K562 (cell line): Measurements from ENCODE around the gene RNF150. TPM values are rescaled to one million over a fixed set of nuclear protein-coding genes. Genes with fewer than 3 reads are reported as not detected.

Source experiments
- ATAC-seq: fragments of 200-7000 bp; cut with Tn5 transposase; 3 replicates; pipeline ENCODE4 v1.9.1; 2020; ENCODE audit warnings: moderate library complexity
- BruUV-seq: library from RNA; stranded (reverse); fragments of 400-500 nt; replicated peaks from 2 replicates; lab custom pipeline; 2021; lab: Mats Ljungman, UMichigan
- CTCF ChIA-PET: fragments of 300-600 bp; formaldehyde crosslinking; extraction: SDS; loops from one replicate; lab custom pipeline; 2021; ENCODE audit warnings: low intra/inter-chr PET ratio; lab: Yijun Ruan, JAX
- POLR2A ChIA-PET: fragments of 300-600, 350-650 bp; sonication (Branson Sonifier 250); formaldehyde crosslinking; extraction: SDS; loops from one replicate; lab custom pipeline; 2021; ENCODE audit warnings: antibody characterized with exemption, inconsistent platforms; lab: Yijun Ruan, JAX
- DNase-seq, 4 experiments: peaks; one replicate each; pipeline versions ENCODE4 v3.0.0 to v3.0.0-alpha.2; 2011 to 2018; ENCODE audit warnings: low spot score in 3 of 4, mixed read lengths in 3 of 4; ENCODE audit errors: extremely low read depth in 1 of 4
- FAIRE-seq: peaks from 2 replicates; lab custom pipeline; 2011; peaks lifted over from hg19 to GRCh38; lab: Jason Lieb, UNC
- H2AFZ ChIP-seq: 2 replicates; pipeline ENCODE4 v1.6.0; 2011; ENCODE audit warnings: low read depth, low read length, control low read depth, inconsistent platforms
- H3K27ac ChIP-seq: fragments of 200-600 bp; 3 replicates; pipeline ENCODE4 v1.8.0; 2011; ENCODE audit warnings: low read depth, mild to moderate bottlenecking, control low read depth, inconsistent platforms, low read length, moderate library complexity, mixed read lengths; ENCODE audit errors: extremely low read depth
- H3K27me3 ChIP-seq, 2 experiments: fragments of 300-600 bp in 1 of 2; 2 replicates in 1 of 2; 3 replicates in 1 of 2; pipeline versions ENCODE4 v1.6.0 to v1.8.0; 2011; ENCODE audit warnings: inconsistent platforms in 2 of 2, low read length in 2 of 2, mild to moderate bottlenecking in 1 of 2, mixed read lengths in 1 of 2, moderate library complexity in 1 of 2; ENCODE audit not compliant: control insufficient read depth in 2 of 2, insufficient read depth in 2 of 2
- H3K36me3 ChIP-seq: fragments of 300-600 bp; 3 replicates; pipeline ENCODE4 v1.8.0; 2011; ENCODE audit warnings: mild to moderate bottlenecking, low read length, inconsistent platforms; ENCODE audit not compliant: control insufficient read depth, insufficient read depth
- H3K4me1 ChIP-seq, 2 experiments: fragments of 200-600 bp in 1 of 2; replicated peaks in 1 of 2; 2 replicates in 1 of 2; 3 replicates in 1 of 2; pipeline versions ENCODE4 v1.5.1 to v1.8.0; 2011; ENCODE audit warnings: inconsistent platforms in 2 of 2, low read length in 2 of 2, mild to moderate bottlenecking in 1 of 2, mixed read lengths in 1 of 2, moderate library complexity in 1 of 2; ENCODE audit not compliant: control insufficient read depth in 2 of 2, insufficient read depth in 2 of 2
- H3K4me2 ChIP-seq: 2 replicates; pipeline ENCODE4 v1.6.1; 2011; ENCODE audit warnings: low read length, control low read depth, inconsistent platforms, mixed read lengths; ENCODE audit not compliant: insufficient read depth
- H3K4me3 ChIP-seq: fragments of 200-600 bp; sonication (generic), shearing (Covaris generic); 2 replicates; pipeline ENCODE4 v1.5.1; 2016; ENCODE audit warnings: control low read depth, inconsistent platforms
- H3K79me2 ChIP-seq: fragments of 200-600 bp; 3 replicates; pipeline ENCODE4 v1.8.0; 2011; ENCODE audit warnings: low read length, inconsistent platforms; ENCODE audit not compliant: control insufficient read depth, insufficient read depth
- H3K9ac ChIP-seq, 2 experiments: 2 replicates each; pipeline versions ENCODE4 v1.6.0 to v1.6.1; 2011; ENCODE audit warnings: low read depth in 2 of 2, low read length in 2 of 2, control low read depth in 1 of 2, inconsistent platforms in 1 of 2, mild to moderate bottlenecking in 1 of 2, mixed read lengths in 1 of 2; ENCODE audit not compliant: insufficient read depth in 1 of 2
- H3K9me1 ChIP-seq: one replicate; pipeline ENCODE4 v1.6.0; 2011; ENCODE audit warnings: inconsistent platforms, mild to moderate bottlenecking, low read length, moderate library complexity; ENCODE audit not compliant: control insufficient read depth, insufficient read depth
- H3K9me3 ChIP-seq: replicated peaks from 2 replicates; pipeline ENCODE4 v1.5.1; 2011; ENCODE audit warnings: low read depth, low read length, inconsistent platforms; ENCODE audit not compliant: control insufficient read depth, insufficient read depth
- H4K20me1 ChIP-seq: replicated peaks from 2 replicates; pipeline ENCODE4 v1.6.1; 2011; ENCODE audit warnings: low read length, inconsistent platforms, mixed read lengths; ENCODE audit not compliant: control insufficient read depth, insufficient read depth
- GATA2 ChIP-seq: sonication (generic); formaldehyde crosslinking; IDR thresholded peaks from 2 replicates; pipeline ENCODE4 v1.4.0; 2020; ENCODE audit warnings: mild to moderate bottlenecking, missing genetic modification reagents
- HDAC3 ChIP-seq: fragments of 450-650 bp; IDR thresholded peaks from 2 replicates; pipeline ENCODE4 v1.6.1; 2018; ENCODE audit warnings: borderline replicate concordance, mild to moderate bottlenecking, moderate library complexity; ENCODE audit not compliant: partially characterized antibody
- MYBL2 ChIP-seq, 2 experiments: fragments of 450-650 bp in 1 of 2; sonication (generic) in 1 of 2; formaldehyde crosslinking in 1 of 2; IDR thresholded peaks; 2 replicates each; pipeline versions ENCODE4 v1.6.1 to v1.8.1; 2017 to 2022; ENCODE audit warnings: borderline replicate concordance in 1 of 2, inconsistent platforms in 1 of 2, low read depth in 1 of 2, mild to moderate bottlenecking in 1 of 2, missing genetic modification reagents in 1 of 2, moderate library complexity in 1 of 2
- NFATC3 ChIP-seq: fragments of 450-650 bp; IDR thresholded peaks from 2 replicates; pipeline ENCODE4 v1.6.1; 2017; ENCODE audit warnings: mild to moderate bottlenecking
- OTX1 ChIP-seq: fragments of 450-650 bp; formaldehyde crosslinking; IDR thresholded peaks from 2 replicates; pipeline ENCODE4 v1.4.0; 2022; ENCODE audit warnings: mild to moderate bottlenecking
- WGBS: fragments of 100-300 bp; shearing (Covaris generic); methylation state at CpG from one replicate; pipeline ENCODE4 v1.1.6; 2016; ENCODE audit warnings: low coverage, mixed read lengths; ENCODE audit not compliant: insufficient coverage; ENCODE audit errors: missing lambda C conversion rate; 5-methylcytosine and 5-hydroxymethylcytosine counted together
- in situ Hi-C: fragments of 300-500 bp; cut with MboI; formaldehyde crosslinking; loops from 4 replicates; pipeline ENCODE4 v1.15.0; 2018; ENCODE audit warnings: inconsistent platforms, mixed read lengths
- intact Hi-C: fragments of 100-400 bp; cut with micrococcal nuclease; formaldehyde crosslinking; loops from 2 replicates; pipeline ENCODE4 v1.14.2; 2022
- polyA plus RNA-seq, 8 experiments: library from polyadenylated mRNA; depleted of rRNA in 4 of 8; stranded (reverse) in 5 of 8; unstranded in 3 of 8; fragments of >200 nt; fragmentation: Nextera tagmentation in 2 of 8; fragmentation: Illumina TruSeq in 1 of 8; extraction: Ambion mirVana in 2 of 8; extraction: Trizol in 1 of 8; gene quantifications; 2 replicates each; pipeline versions ENCODE4 v1.2.1 to v1.2.3, GENCODE V29; 2011 to 2014; ENCODE audit warnings: inconsistent platforms in 1 of 8, missing spikeins in 1 of 8
- total RNA-seq, 7 experiments: library from RNA; depleted of rRNA in 6 of 7; stranded (reverse); fragments of >200 nt in 6 of 7; fragmentation: Illumina TruSeq in 2 of 7; extraction: Trizol in 2 of 7; gene quantifications; 2 replicates each; pipeline versions ENCODE4 v1.2.1 to v1.2.3, GENCODE V29; 2011 to 2021; ENCODE audit warnings: low replicate concordance in 1 of 7
- TF ChIP-seq, protein P1 (sequence below): fragments of 450-650 bp; IDR thresholded peaks from one replicate; pipeline ENCODE4 v1.6.1; 2018; ENCODE audit warnings: mild to moderate bottlenecking, moderate library complexity; ENCODE audit not compliant: partially characterized antibody

The RNF150 gene
- total and polyA plus RNA-seq, 9 of the 15 experiments (the other 6 are each of a cell fraction or from before 2014, with no cell fraction given) = 0.09 TPM; not detected in 8

- no TSS peak for BruUV-seq
- in situ Hi-C loops = no loop called here
- Histone ChIP-seq H3K36me3 (no peaks in the 10 kb centered on the region), H3K4me1 (no peaks in the 10 kb centered on the region), H3K9ac (no peak overlapping the region), H3K4me3 (no peak overlapping the region), H3K27me3 (no peaks in the 10 kb centered on the region), H3K27ac (no peak overlapping the region), H3K4me2 (no peak overlapping the region), H3K9me1 (no peaks in the 10 kb centered on the region)
- no peak for FAIRE-seq
- POLR2A ChIA-PET = no interaction called here
- intact Hi-C loops = no loop called here
- WGBS = 0% methylated on average over 6 of the region's 6 CpGs
- ATAC-seq = no peak
- no peak for TF ChIP-seq MYBL2 (IDR thresholded peaks at IDR 0.05; ENCODE audit: low read depth)
- TF ChIP-seq MYBL2 (CRISPR knock-in tag; IDR thresholded peaks at IDR 0.05; ENCODE audit: borderline replicate concordance) = no peak
- no peak for TF ChIP-seq OTX1 (CRISPR knock-in tag)
- TF ChIP-seq, protein P1, sequence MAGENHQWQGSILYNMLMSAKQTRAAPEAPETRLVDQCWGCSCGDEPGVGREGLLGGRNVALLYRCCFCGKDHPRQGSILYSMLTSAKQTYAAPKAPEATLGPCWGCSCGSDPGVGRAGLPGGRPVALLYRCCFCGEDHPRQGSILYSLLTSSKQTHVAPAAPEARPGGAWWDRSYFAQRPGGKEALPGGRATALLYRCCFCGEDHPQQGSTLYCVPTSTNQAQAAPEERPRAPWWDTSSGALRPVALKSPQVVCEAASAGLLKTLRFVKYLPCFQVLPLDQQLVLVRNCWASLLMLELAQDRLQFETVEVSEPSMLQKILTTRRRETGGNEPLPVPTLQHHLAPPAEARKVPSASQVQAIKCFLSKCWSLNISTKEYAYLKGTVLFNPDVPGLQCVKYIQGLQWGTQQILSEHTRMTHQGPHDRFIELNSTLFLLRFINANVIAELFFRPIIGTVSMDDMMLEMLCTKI = no peak
- TF ChIP-seq NFATC3 = no peak
- TF ChIP-seq HDAC3 = no peak
- no peak for TF ChIP-seq GATA2 (CRISPR knock-in tag)
- TF ChIP-seq, all 486 proteins: peak for 0
- DNase-seq = no peak
- no peaks in the 10 kb centered on the region for H3K9me3 ChIP-seq
- no peak overlapping the region for H2AFZ ChIP-seq
- CTCF ChIA-PET = no interaction called here
- no peaks in the 10 kb centered on the region for H4K20me1 ChIP-seq
- H3K79me2 ChIP-seq = no peaks in the 10 kb centered on the region
Measured at GRCh38 chr4:140925417-140925816, 207.9 kb downstream of the RNF150 start.
